Panc1 (cell line): ENCODE measurements around the gene DUXB. TPM values are rescaled to one million over a fixed set of nuclear protein-coding genes. Genes with fewer than 3 reads are reported as not detected.

ENCODE experiments used
- ATAC-seq: fragments of 200-7000 bp; cut with Tn5 transposase; 2 replicates; pipeline ENCODE4 v1.9.1; 2020; ENCODE audit warnings: mild to moderate bottlenecking, moderate library complexity
- BruUV-seq: library from RNA; stranded (reverse); fragments of 400-500 nt; replicated peaks from 2 replicates; lab custom pipeline; 2021; lab: Mats Ljungman, UMichigan
- CTCF ChIA-PET: fragments of 300-600 bp; sonication (Branson Sonifier 250); formaldehyde crosslinking; loops from one replicate; lab custom pipeline; 2022; ENCODE audit warnings: antibody characterized with exemption; lab: Charles Lee
- POLR2A ChIA-PET: fragments of 300-600 bp; sonication (Branson Sonifier 250); formaldehyde crosslinking; loops from one replicate; lab custom pipeline; 2022; ENCODE audit warnings: antibody characterized with exemption; lab: Charles Lee
- DNase-seq: peaks from one replicate; pipeline ENCODE4 v3.0.0-alpha.2; 2010; ENCODE audit warnings: low read depth, low spot score
- H3K27ac ChIP-seq: 2 replicates; pipeline ENCODE4 v1.5.1; 2011; ENCODE audit warnings: mild to moderate bottlenecking, low read length, inconsistent platforms
- H3K27me3 ChIP-seq: fragments of 200-500 bp; sonication (Bioruptor generic); 2 replicates; pipeline ENCODE4 v1.6.0; 2014; ENCODE audit warnings: low read length, inconsistent platforms; ENCODE audit not compliant: control insufficient read depth, insufficient read depth
- H3K36me3 ChIP-seq: fragments of 200-500 bp; sonication (Bioruptor generic); 2 replicates; pipeline ENCODE4 v1.5.1; 2014; ENCODE audit warnings: inconsistent platforms, mild to moderate bottlenecking, low read length, moderate library complexity; ENCODE audit not compliant: control insufficient read depth, insufficient read depth
- H3K4me1 ChIP-seq: 2 replicates; pipeline ENCODE4 v1.5.1; 2011; ENCODE audit warnings: inconsistent platforms, mild to moderate bottlenecking, low read length, moderate library complexity; ENCODE audit not compliant: control insufficient read depth, insufficient read depth
- H3K4me3 ChIP-seq, 2 experiments: 2 replicates each; pipeline ENCODE4 v1.5.1; 2011 to 2012; ENCODE audit warnings: low read depth in 2 of 2, low read length in 2 of 2, mild to moderate bottlenecking in 2 of 2, inconsistent platforms in 1 of 2, moderate library complexity in 1 of 2
- H3K9me3 ChIP-seq: fragments of 200-500 bp; sonication (Bioruptor generic); 2 replicates; pipeline ENCODE4 v1.5.1; 2014; ENCODE audit warnings: low read depth, mild to moderate bottlenecking, inconsistent platforms, low read length, moderate library complexity; ENCODE audit not compliant: control insufficient read depth, insufficient read depth
- CTCF ChIP-seq: fragments of 450-650 bp; IDR thresholded peaks from 2 replicates; pipeline ENCODE4 v1.5.1; 2017; ENCODE audit warnings: mild to moderate bottlenecking
- POLR2AphosphoS5 ChIP-seq: IDR thresholded peaks from 2 replicates; pipeline ENCODE4 v1.6.1; 2012; ENCODE audit warnings: mild to moderate bottlenecking, low read depth, low read length, moderate library complexity
- REST ChIP-seq, 2 experiments: IDR thresholded peaks; 2 replicates each; pipeline ENCODE4 v1.6.1; 2011 to 2012; ENCODE audit warnings: low read depth in 2 of 2, control low read depth in 1 of 2, low read length in 1 of 2, mild to moderate bottlenecking in 1 of 2, moderate library complexity in 1 of 2; ENCODE audit not compliant: insufficient read depth in 1 of 2
- SIN3A ChIP-seq: IDR thresholded peaks from 2 replicates; pipeline ENCODE4 v1.6.1; 2012; ENCODE audit warnings: low read depth, mild to moderate bottlenecking, low read length, moderate library complexity, borderline replicate concordance; ENCODE audit not compliant: insufficient read depth
- TCF7L2 ChIP-seq: IDR thresholded peaks from 2 replicates; pipeline ENCODE4 v1.6.1; 2011; ENCODE audit warnings: mild to moderate bottlenecking, low read depth, low read length, inconsistent platforms
- in situ Hi-C: cut with HindIII; loops from 2 replicates; pipeline ENCODE4 v1.10.0; 2016; ENCODE audit warnings: low sequenced_read_pairs, low pct_unique_long_range_greater_than_20kb
- intact Hi-C: fragments of 100-400 bp; cut with micrococcal nuclease; formaldehyde crosslinking; loops from one replicate; pipeline ENCODE4 v1.10.0; 2022; ENCODE audit not compliant: unreplicated experiment
- total RNA-seq: library from RNA; stranded (reverse); gene quantifications from one replicate; pipeline ENCODE4 v1.2.1, GENCODE V29; 2021; ENCODE audit not compliant: unreplicated experiment

The DUXB gene
- total RNA-seq, 1 experiment from 2014 or later = not detected

GRCh38 chr16:75682308-75682707, 19.0 kb downstream of the DUXB start:
- ChIA-PET POLR2A (no interaction called here), CTCF (no interaction called here)
- H3K36me3 ChIP-seq = no peaks in the 10 kb centered on the region
- no TSS peak for BruUV-seq
- intact Hi-C loops (no loop called here), in situ Hi-C loops (no loop called here)
- no peaks in the 10 kb centered on the region for H3K9me3 ChIP-seq
- DNase-seq = no peak
- no peak overlapping the region for H3K27ac ChIP-seq
- no peaks in the 10 kb centered on the region for H3K27me3 ChIP-seq
- H3K4me1 ChIP-seq = no peaks in the 10 kb centered on the region
- no peak overlapping the region for H3K4me3 ChIP-seq
- no peak for ATAC-seq
- TF ChIP-seq SIN3A (no peak), TCF7L2 (no peak), CTCF (no peak), POLR2AphosphoS5 (no peak), REST (IDR thresholded peaks at IDR 0.05; ENCODE audit: insufficient read depth in 1 of 2, low read depth in 2 of 2, low read length in 1 of 2) (no peak)

GRCh38 chr16:75679366-75679765, 21.9 kb downstream of the DUXB start:
- H3K27me3 ChIP-seq = no peaks in the 10 kb centered on the region
- DNase-seq = no peak
- intact Hi-C loops = no loop called here
- no TSS peak for BruUV-seq
- POLR2A ChIA-PET = no interaction called here
- H3K9me3 ChIP-seq = no peaks in the 10 kb centered on the region
- no peak overlapping the region for H3K27ac ChIP-seq
- ATAC-seq = no peak
- H3K36me3 ChIP-seq = no peaks in the 10 kb centered on the region
- TF ChIP-seq SIN3A (no peak), REST (IDR thresholded peaks at IDR 0.05; ENCODE audit: insufficient read depth in 1 of 2, low read depth in 2 of 2, low read length in 1 of 2) (no peak), POLR2AphosphoS5 (no peak), CTCF (no peak), TCF7L2 (no peak)
- no peak overlapping the region for H3K4me3 ChIP-seq
- H3K4me1 ChIP-seq = no peaks in the 10 kb centered on the region
- in situ Hi-C loops = no loop called here
- CTCF ChIA-PET = no interaction called here
